NCI-H1417 (cell line): ENCODE results near the gene EGR1.
"Not testable (repeated sequence)": the region's sequence is repeated elsewhere in the genome, so short reads cannot be mapped to it uniquely, and the experiment has no call there.

ENCODE experiments used
- DNase-seq, 3 experiments: peaks; one replicate each; lab custom pipeline; 2025; lab: John Stamatoyannopoulos, UW

The EGR1 gene

GRCh38 chr5:138507485-138507884, 42.2 kb downstream of the EGR1 start:
- not testable (repeated sequence) for DNase-seq

DNA sequence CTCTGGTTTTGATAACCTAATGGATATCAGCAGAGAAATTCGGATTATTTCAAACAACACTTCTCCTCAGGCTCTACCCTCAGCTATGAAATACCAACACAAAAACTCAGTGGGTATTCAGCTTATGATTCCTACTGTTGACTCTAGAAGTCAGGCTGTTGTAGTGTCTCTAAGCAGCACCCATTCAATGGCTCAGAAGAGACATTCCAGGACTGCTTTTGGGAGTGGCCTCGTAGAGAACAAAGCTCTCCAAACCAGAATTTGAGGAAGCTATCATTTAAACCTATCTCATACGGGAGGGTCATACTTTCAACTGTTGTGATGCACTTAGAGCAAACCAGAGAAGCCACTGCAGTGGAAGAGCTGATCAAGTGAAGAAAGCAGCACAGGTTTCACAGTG, 43.7 kb downstream of the EGR1 start:
- no peak for DNase-seq

- DNase-seq: no peak
These were observed 48.7 kb downstream of the EGR1 start for GRCh38 chr5:138514021-138514420.

DNA sequence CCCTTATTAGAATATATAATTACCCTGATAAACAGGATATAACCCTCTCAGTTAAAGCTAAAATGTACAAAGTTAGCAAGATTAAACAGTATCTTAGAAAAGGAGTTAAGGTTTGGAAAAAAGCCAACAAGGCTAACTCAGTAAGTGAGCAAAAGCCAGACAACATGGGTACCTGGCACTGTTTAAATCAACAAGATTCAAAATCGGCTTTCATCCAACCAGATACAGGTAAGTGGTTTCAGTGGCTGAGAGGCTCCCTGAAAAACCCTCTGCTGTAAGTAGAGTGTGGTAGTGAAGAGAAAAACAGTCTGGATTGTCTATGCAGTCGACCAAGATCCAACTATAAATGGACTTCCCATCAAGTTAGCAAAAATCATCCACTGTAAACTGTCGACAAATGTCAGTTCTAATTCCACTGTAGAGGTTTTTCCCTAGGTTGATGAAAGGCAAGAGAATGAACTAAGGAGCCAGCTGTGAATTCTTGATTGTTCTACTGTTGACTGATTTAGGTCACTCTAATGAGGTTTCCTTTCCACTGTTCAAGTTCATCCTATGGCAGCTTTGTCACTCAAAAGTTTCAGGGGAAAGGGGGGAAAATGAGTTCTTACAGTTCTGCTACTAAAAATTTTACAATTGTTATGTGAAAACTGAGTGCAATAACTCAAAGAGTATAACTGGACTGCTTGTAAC, 50.4 kb downstream of the EGR1 start:
- no peak for DNase-seq

- DNase-seq: no peak
These were observed 52.2 kb downstream of the EGR1 start for GRCh38 chr5:138517437-138517836.
